ENCODE measurements around the gene BAAT.

- TF ChIP-seq, protein P1, sequence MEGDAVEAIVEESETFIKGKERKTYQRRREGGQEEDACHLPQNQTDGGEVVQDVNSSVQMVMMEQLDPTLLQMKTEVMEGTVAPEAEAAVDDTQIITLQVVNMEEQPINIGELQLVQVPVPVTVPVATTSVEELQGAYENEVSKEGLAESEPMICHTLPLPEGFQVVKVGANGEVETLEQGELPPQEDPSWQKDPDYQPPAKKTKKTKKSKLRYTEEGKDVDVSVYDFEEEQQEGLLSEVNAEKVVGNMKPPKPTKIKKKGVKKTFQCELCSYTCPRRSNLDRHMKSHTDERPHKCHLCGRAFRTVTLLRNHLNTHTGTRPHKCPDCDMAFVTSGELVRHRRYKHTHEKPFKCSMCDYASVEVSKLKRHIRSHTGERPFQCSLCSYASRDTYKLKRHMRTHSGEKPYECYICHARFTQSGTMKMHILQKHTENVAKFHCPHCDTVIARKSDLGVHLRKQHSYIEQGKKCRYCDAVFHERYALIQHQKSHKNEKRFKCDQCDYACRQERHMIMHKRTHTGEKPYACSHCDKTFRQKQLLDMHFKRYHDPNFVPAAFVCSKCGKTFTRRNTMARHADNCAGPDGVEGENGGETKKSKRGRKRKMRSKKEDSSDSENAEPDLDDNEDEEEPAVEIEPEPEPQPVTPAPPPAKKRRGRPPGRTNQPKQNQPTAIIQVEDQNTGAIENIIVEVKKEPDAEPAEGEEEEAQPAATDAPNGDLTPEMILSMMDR (CRISPR knock-in tag; IDR thresholded peaks at IDR 0.05) = no peak
- no peak; the same call in 1 of the 2 replicates for TF ChIP-seq POLR2AphosphoS5 (IDR thresholded peaks at IDR 0.05; ENCODE audit: low read depth, low read length)
- no peak for TF ChIP-seq IKZF1 (IDR thresholded peaks at IDR 0.05)
Measured at GRCh38 chr9:101326501-101326900, 58.3 kb downstream of the BAAT start.

Measured in HepG2 (cell line).